ENCODE measurements around the gene ZNFX1. TPM values are rescaled to one million over a fixed set of nuclear protein-coding genes. Genes with fewer than 3 reads are reported as not detected.
"Not testable (repeated sequence)": the region's sequence is repeated elsewhere in the genome, so short reads cannot be mapped to it uniquely, and the experiment has no call there.

Gene ZNFX1
- total RNA-seq, 4 donors from 2014 or later = 28.7 to 34.9 (median 31.1) TPM

- no peaks in the 10 kb centered on the region for H3K9me3 ChIP-seq
- in situ Hi-C loops (cut with MboI; ENCODE audit: low sequenced_read_pairs in 4 of 4) (loop anchor here (5.0 kb wide), 1 partner anchor 87 kb away; no protein-coding TSS in a partner anchor), intact Hi-C loops (cut with DNase I; ENCODE audit: low total_unique reads) (loop anchor here (1.0 kb wide), 2 partner anchors 31 to 59 kb away; partner anchors contain the start of genes STAU1 and ZNFX1)
- peak within 1 kb of the TSS; percentile 89 to 91 (median 90) for H3K27ac ChIP-seq
- peak; percentile 98 to 99 for ATAC-seq
- DNase-seq = peak; percentile 96
- peak within 1 kb of the TSS; percentile 81 to 86 (median 84) for H3K4me3 ChIP-seq
- H3K36me3 ChIP-seq = peaks cover 0 to 34% of the 10 kb centered on the region in 2 donors
- H3K27me3 ChIP-seq = no peaks in the 10 kb centered on the region
- peak; percentile 76 to 80 for TF ChIP-seq POLR2A (IDR thresholded peaks at IDR 0.05)
- TF ChIP-seq, protein P1, sequence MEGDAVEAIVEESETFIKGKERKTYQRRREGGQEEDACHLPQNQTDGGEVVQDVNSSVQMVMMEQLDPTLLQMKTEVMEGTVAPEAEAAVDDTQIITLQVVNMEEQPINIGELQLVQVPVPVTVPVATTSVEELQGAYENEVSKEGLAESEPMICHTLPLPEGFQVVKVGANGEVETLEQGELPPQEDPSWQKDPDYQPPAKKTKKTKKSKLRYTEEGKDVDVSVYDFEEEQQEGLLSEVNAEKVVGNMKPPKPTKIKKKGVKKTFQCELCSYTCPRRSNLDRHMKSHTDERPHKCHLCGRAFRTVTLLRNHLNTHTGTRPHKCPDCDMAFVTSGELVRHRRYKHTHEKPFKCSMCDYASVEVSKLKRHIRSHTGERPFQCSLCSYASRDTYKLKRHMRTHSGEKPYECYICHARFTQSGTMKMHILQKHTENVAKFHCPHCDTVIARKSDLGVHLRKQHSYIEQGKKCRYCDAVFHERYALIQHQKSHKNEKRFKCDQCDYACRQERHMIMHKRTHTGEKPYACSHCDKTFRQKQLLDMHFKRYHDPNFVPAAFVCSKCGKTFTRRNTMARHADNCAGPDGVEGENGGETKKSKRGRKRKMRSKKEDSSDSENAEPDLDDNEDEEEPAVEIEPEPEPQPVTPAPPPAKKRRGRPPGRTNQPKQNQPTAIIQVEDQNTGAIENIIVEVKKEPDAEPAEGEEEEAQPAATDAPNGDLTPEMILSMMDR (IDR thresholded peaks at IDR 0.05 in 4 of 5, conservative IDR thresholded peaks at IDR 0.05 in 1 of 5) = no peak
- H3K4me1 ChIP-seq = peaks cover 10 to 15% of the 10 kb centered on the region in 2 donors
These were observed 58.5 kb downstream of the ZNFX1 start, which contains the start of gene DDX27 for GRCh38 chr20:49219091-49219923. TSS of gene DDX27 (plus strand) at chr20:49219416. CDS start at chr20:49219449, 33 bp downstream.

DNA sequence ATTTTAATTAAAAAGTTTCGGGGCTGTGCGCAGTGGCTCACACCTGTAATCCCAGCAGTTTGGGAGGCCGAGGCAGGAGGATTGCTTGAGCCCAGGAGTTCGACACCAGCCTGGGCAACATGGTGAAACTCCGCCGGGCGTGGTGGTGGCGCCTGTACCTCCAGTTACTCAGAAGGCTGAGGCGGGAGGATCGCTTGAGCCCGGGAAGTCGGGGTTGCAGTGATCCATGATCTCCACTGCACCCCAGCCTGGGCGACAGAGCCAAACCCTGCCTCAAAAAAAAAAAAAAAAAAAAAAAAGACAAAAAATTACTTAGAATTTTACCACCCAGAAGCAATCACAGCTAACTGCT, 59.1 kb downstream of the ZNFX1 start:
- Histone ChIP-seq H3K27ac (peak overlapping the region; percentile 89 to 91 (median 90)), H3K36me3 (peaks cover 0 to 28% of the 10 kb centered on the region in 2 donors), H3K4me1 (peaks cover 10 to 15% of the 10 kb centered on the region in 2 donors), H3K4me3 (peak overlapping the region; percentile 81 to 86 (median 84))
- H3K27me3 ChIP-seq, H3K9me3 ChIP-seq: not testable (repeated sequence)
- ATAC-seq (peak in 1 of 2 donors; percentile 14), DNase-seq (peak in 1 of 2 donors; percentile 23)
- in situ Hi-C loops (cut with MboI; ENCODE audit: low sequenced_read_pairs in 4 of 4) = loop anchor here (5.0 kb wide), 1 partner anchor 86 kb away; no protein-coding TSS in a partner anchor
- intact Hi-C loops (cut with DNase I; ENCODE audit: low total_unique reads) = loop anchor here (1.0 kb wide), 2 partner anchors 30 to 60 kb away; partner anchors contain the start of genes STAU1 and ZNFX1

DNA sequence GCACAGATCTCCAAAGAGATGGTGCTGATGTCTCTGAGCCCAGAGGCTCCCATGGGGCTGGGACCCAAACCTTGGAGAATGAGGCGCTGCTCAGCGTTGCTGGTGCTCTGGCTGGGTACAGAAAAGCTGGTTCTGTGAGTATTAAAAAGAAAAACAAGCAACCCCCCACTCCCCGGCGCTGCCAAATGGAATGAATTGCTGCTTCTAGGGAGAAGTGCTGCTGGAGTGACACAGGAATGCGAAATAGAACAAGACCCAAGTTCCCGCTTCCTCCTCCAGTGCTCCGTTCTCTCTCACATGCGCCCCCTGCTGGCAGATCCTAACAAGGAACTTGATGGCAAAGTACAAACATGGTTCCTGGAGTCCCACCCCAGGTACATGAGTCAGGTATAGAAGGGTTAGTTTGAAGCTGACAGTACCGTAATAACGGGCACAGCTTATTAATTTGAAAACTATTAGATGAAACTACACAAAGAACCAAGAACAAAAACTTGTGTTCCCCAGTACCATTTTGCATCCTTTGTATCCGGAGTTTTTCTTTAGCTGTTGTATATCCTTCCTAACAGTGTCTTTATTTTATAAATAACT, 60.8 kb downstream of the ZNFX1 start:
- in situ Hi-C loops (cut with MboI; ENCODE audit: low sequenced_read_pairs in 4 of 4) = loop anchor here (5.0 kb wide), 1 partner anchor 85 kb away; no protein-coding TSS in a partner anchor
- no peaks in the 10 kb centered on the region for H3K9me3 ChIP-seq
- TF ChIP-seq, protein P1 (IDR thresholded peaks at IDR 0.05 in 4 of 5, conservative IDR thresholded peaks at IDR 0.05 in 1 of 5) = peak; percentile 87 to 93 (median 88)
- TF ChIP-seq POLR2A (IDR thresholded peaks at IDR 0.05) = no peak
- H3K4me1 ChIP-seq = peaks cover 10 to 15% of the 10 kb centered on the region in 2 donors
- peak overlapping the region in 2 of 4 donors; percentile 6 to 26 for H3K4me3 ChIP-seq
- intact Hi-C loops (cut with DNase I; ENCODE audit: low total_unique reads) = loop anchor here (1.0 kb wide), 1 partner anchor 84 kb away; no protein-coding TSS in a partner anchor
- peaks cover 0 to 12% of the 10 kb centered on the region in 2 donors for H3K36me3 ChIP-seq
- no peaks in the 10 kb centered on the region for H3K27me3 ChIP-seq
- H3K27ac ChIP-seq = peak overlapping the region in 1 of 4 donors; percentile 50
- ATAC-seq (peak; percentile 49 to 63), DNase-seq (peak; percentile 79 to 88)

DNA sequence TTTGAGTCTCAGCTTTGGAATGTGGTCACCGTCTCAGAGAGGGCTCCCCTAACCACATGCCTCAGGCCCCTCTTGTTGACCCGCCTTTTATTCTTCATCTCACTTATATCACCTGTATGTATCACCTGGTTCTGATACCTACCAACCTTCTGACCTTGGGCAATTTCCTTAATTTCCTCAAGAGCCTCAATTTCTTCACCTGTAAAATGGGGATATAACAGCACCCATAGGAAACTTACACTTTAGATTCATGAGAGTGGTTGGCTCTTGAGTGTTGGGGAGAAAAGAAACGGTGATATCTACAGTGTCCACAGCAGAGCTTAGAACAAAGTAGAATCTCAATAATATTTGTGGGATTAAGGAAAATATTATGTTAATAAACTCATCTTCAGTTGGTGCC, 62.6 kb downstream of the ZNFX1 start:
- in situ Hi-C loops (cut with MboI; ENCODE audit: low sequenced_read_pairs in 4 of 4) = loop anchor here (5.0 kb wide), 1 partner anchor 83 kb away; no protein-coding TSS in a partner anchor
- peaks cover 5 to 11% of the 10 kb centered on the region in 2 donors for H3K4me1 ChIP-seq
- intact Hi-C loops (cut with DNase I; ENCODE audit: low total_unique reads) = no loop called here

More for the DNA sequence above, 62.6 kb downstream of the ZNFX1 start:
- no peak for TF ChIP-seq POLR2A (IDR thresholded peaks at IDR 0.05)
- TF ChIP-seq, protein P1 (IDR thresholded peaks at IDR 0.05 in 4 of 5, conservative IDR thresholded peaks at IDR 0.05 in 1 of 5) = no peak
- Histone ChIP-seq H3K9me3 (no peaks in the 10 kb centered on the region), H3K4me3 (no peak overlapping the region), H3K36me3 (no peaks in the 10 kb centered on the region), H3K27me3 (no peaks in the 10 kb centered on the region), H3K27ac (no peak overlapping the region)
- ATAC-seq = no peak
- DNase-seq = no peak

Data from gastrocnemius medialis (tissue), 4 donors.